HUES6 (cell line): ENCODE measurements around the gene DAZL.

ENCODE experiments used
- H3K27ac ChIP-seq: 2 replicates; pipeline ENCODE4 v1.7.0; 2013; ENCODE audit warnings: low read depth, mild to moderate bottlenecking, low read length, inconsistent platforms
- H3K27me3 ChIP-seq: 2 replicates; pipeline ENCODE4 v1.6.1; 2013; ENCODE audit warnings: low read length; ENCODE audit not compliant: control insufficient read depth, insufficient read depth
- H3K36me3 ChIP-seq: 2 replicates; pipeline ENCODE4 v1.6.1; 2013; ENCODE audit warnings: low read length; ENCODE audit not compliant: control insufficient read depth, insufficient read depth
- H3K4me1 ChIP-seq: 2 replicates; pipeline ENCODE4 v1.6.1; 2013; ENCODE audit warnings: low read length; ENCODE audit not compliant: control insufficient read depth, insufficient read depth
- H3K4me3 ChIP-seq: 2 replicates; pipeline ENCODE4 v1.5.1; 2013; ENCODE audit warnings: low read depth, low read length
- H3K9ac ChIP-seq: one replicate; pipeline ENCODE4 v1.6.1; 2013; ENCODE audit warnings: mild to moderate bottlenecking, low read length
- H3K9me3 ChIP-seq: 2 replicates; pipeline ENCODE4 v1.6.1; 2013; ENCODE audit warnings: low read depth, low read length; ENCODE audit not compliant: control insufficient read depth, insufficient read depth

Gene DAZL

GRCh38 chr3:16609927-16610580 lies 4.8 kb upstream of the DAZL start:
- peaks cover 12% of the 10 kb centered on the region for H3K4me1 ChIP-seq
- peaks cover 5% of the 10 kb centered on the region for H3K9me3 ChIP-seq
- H3K4me3 ChIP-seq, result no peak overlapping the region
- H3K9ac ChIP-seq, result no peak overlapping the region
- no peaks in the 10 kb centered on the region for H3K27me3 ChIP-seq
- H3K36me3 ChIP-seq, result no peaks in the 10 kb centered on the region
- H3K27ac ChIP-seq, result no peak overlapping the region

- Histone ChIP-seq H3K36me3 (no peaks in the 10 kb centered on the region), H3K27me3 (no peaks in the 10 kb centered on the region), H3K9me3 (peaks cover 6% of the 10 kb centered on the region; the same call in 1 of the 2 replicates), H3K4me1 (peaks cover 12% of the 10 kb centered on the region), H3K4me3 (no peak overlapping the region), H3K27ac (no peak overlapping the region), H3K9ac (no peak overlapping the region)
Observed at GRCh38 chr3:16608816-16609215, 3.6 kb upstream of the DAZL start.

- no peaks in the 10 kb centered on the region for H3K36me3 ChIP-seq
- H3K9me3 ChIP-seq, result peaks cover 6% of the 10 kb centered on the region; the same call in 1 of the 2 replicates
- H3K9ac ChIP-seq, result no peak overlapping the region
- peaks cover 12% of the 10 kb centered on the region for H3K4me1 ChIP-seq
- no peak overlapping the region for H3K4me3 ChIP-seq
- H3K27me3 ChIP-seq, result no peaks in the 10 kb centered on the region
- no peak overlapping the region for H3K27ac ChIP-seq
Observed at GRCh38 chr3:16607718-16608117, 2.5 kb upstream of the DAZL start.

GRCh38 chr3:16606398-16606797 lies 1.2 kb upstream of the DAZL start:
- Histone ChIP-seq H3K4me1 (peaks cover 12% of the 10 kb centered on the region), H3K9ac (no peak overlapping the region), H3K4me3 (no peak overlapping the region), H3K36me3 (no peaks in the 10 kb centered on the region), H3K27me3 (no peaks in the 10 kb centered on the region), H3K9me3 (0 out of 2 replicates have a peak, but pooled peaks cover 3% of the 10 kb centered on the region), H3K27ac (no peak overlapping the region)

GRCh38 chr3:16605966-16606365 lies 743 bp upstream of the DAZL start:
- no peaks in the 10 kb centered on the region for H3K27me3 ChIP-seq
- no peak overlapping the region for H3K4me3 ChIP-seq
- H3K9ac ChIP-seq, result no peak overlapping the region
- H3K27ac ChIP-seq, result no peak overlapping the region
- H3K4me1 ChIP-seq, result peaks cover 12% of the 10 kb centered on the region
- no peaks in the 10 kb centered on the region for H3K36me3 ChIP-seq
- 0 out of 2 replicates have a peak, but pooled peaks cover 3% of the 10 kb centered on the region for H3K9me3 ChIP-seq

GRCh38 chr3:16604433-16604832 lies 790 bp downstream of the DAZL start:
- Histone ChIP-seq H3K27me3 (no peaks in the 10 kb centered on the region), H3K27ac (no peak overlapping the region), H3K36me3 (no peaks in the 10 kb centered on the region), H3K9ac (no peak overlapping the region), H3K4me1 (peaks cover 12% of the 10 kb centered on the region), H3K4me3 (no peak overlapping the region), H3K9me3 (0 out of 2 replicates have a peak, but pooled peaks cover 3% of the 10 kb centered on the region)

GRCh38 chr3:16601537-16602005 lies 3.7 kb downstream of the DAZL start:
- Histone ChIP-seq H3K36me3 (no peaks in the 10 kb centered on the region), H3K9me3 (0 out of 2 replicates have a peak, but pooled peaks cover 3% of the 10 kb centered on the region), H3K27me3 (no peaks in the 10 kb centered on the region), H3K4me3 (no peak overlapping the region), H3K4me1 (peaks cover 3% of the 10 kb centered on the region; the same call in 1 of the 2 replicates), H3K9ac (no peak overlapping the region), H3K27ac (no peak overlapping the region)

- no peak overlapping the region for H3K27ac ChIP-seq
- no peak overlapping the region for H3K4me3 ChIP-seq
- H3K27me3 ChIP-seq, result no peaks in the 10 kb centered on the region
- no peaks in the 10 kb centered on the region for H3K36me3 ChIP-seq
- H3K9ac ChIP-seq, result no peak overlapping the region
- H3K9me3 ChIP-seq, result 0 out of 2 replicates have a peak, but pooled peaks cover 3% of the 10 kb centered on the region
- H3K4me1 ChIP-seq, result no peaks in the 10 kb centered on the region; the same call in 1 of the 2 replicates
Observed at GRCh38 chr3:16600780-16601536, 4.3 kb downstream of the DAZL start.

- Histone ChIP-seq H3K27me3 (no peaks in the 10 kb centered on the region), H3K9me3 (no peaks in the 10 kb centered on the region), H3K27ac (no peak overlapping the region), H3K4me1 (no peaks in the 10 kb centered on the region; the same call in 1 of the 2 replicates), H3K4me3 (no peak overlapping the region), H3K36me3 (no peaks in the 10 kb centered on the region), H3K9ac (no peak overlapping the region)
Observed at GRCh38 chr3:16599694-16600093, 5.5 kb downstream of the DAZL start.

- no peak overlapping the region for H3K4me3 ChIP-seq
- no peaks in the 10 kb centered on the region for H3K9me3 ChIP-seq
- no peak overlapping the region for H3K9ac ChIP-seq
- no peaks in the 10 kb centered on the region for H3K27me3 ChIP-seq
- no peaks in the 10 kb centered on the region for H3K36me3 ChIP-seq
- H3K4me1 ChIP-seq, result no peaks in the 10 kb centered on the region
- H3K27ac ChIP-seq, result no peak overlapping the region
Observed at GRCh38 chr3:16596352-16597032, 8.7 kb downstream of the DAZL start.

- H3K4me3 ChIP-seq, result no peak overlapping the region
- H3K27me3 ChIP-seq, result no peaks in the 10 kb centered on the region
- H3K36me3 ChIP-seq, result no peaks in the 10 kb centered on the region
- no peaks in the 10 kb centered on the region for H3K9me3 ChIP-seq
- H3K9ac ChIP-seq, result no peak overlapping the region
- H3K27ac ChIP-seq, result no peak overlapping the region
- no peaks in the 10 kb centered on the region for H3K4me1 ChIP-seq
Observed at GRCh38 chr3:16595778-16596177, 9.4 kb downstream of the DAZL start.
